HG03135 (cell line): ENCODE measurements around the gene GARRE1.
"Not testable (repeated sequence)": the region's sequence is repeated elsewhere in the genome, so short reads cannot be mapped to it uniquely, and the experiment has no call there.

Source experiments
- ATAC-seq: cut with Tn5 transposase; IDR thresholded peaks from one replicate; pipeline ENCODE4 v1.9.1; 2021; ENCODE audit warnings: mild to moderate bottlenecking, moderate library complexity; ENCODE audit not compliant: unreplicated experiment

The GARRE1 gene

GRCh38 chr19:34257559-34257924 lies 3.2 kb downstream of the GARRE1 start:
- no peak for ATAC-seq

- ATAC-seq, result no peak
Measured at GRCh38 chr19:34259367-34260095, 5.2 kb downstream of the GARRE1 start.

GRCh38 chr19:34260771-34261173 lies 6.4 kb downstream of the GARRE1 start:
- ATAC-seq, result no peak

GRCh38 chr19:34261334-34262109 lies 7.2 kb downstream of the GARRE1 start:
- ATAC-seq, result no peak

GRCh38 chr19:34263745-34264237 lies 9.4 kb downstream of the GARRE1 start:
- ATAC-seq, result no peak

- ATAC-seq, result no peak
Measured at GRCh38 chr19:34265221-34265650, 10.9 kb downstream of the GARRE1 start.

- no peak for ATAC-seq
Measured at GRCh38 chr19:34269081-34269480, 14.7 kb downstream of the GARRE1 start.

GRCh38 chr19:34269489-34269888 lies 15.1 kb downstream of the GARRE1 start:
- no peak for ATAC-seq

- no peak for ATAC-seq
Measured at GRCh38 chr19:34269968-34270621, 15.7 kb downstream of the GARRE1 start.

GRCh38 chr19:34273121-34273520 lies 18.8 kb downstream of the GARRE1 start:
- ATAC-seq, result no peak

GRCh38 chr19:34274284-34274826 lies 20.0 kb downstream of the GARRE1 start:
- ATAC-seq, result no peak

- ATAC-seq, result no peak
Measured at GRCh38 chr19:34274827-34275625, 20.7 kb downstream of the GARRE1 start.

- no peak for ATAC-seq
Measured at GRCh38 chr19:34275705-34276104, 21.4 kb downstream of the GARRE1 start.

- no peak for ATAC-seq
Measured at GRCh38 chr19:34276614-34277013, 22.3 kb downstream of the GARRE1 start.

GRCh38 chr19:34277244-34277643 lies 22.9 kb downstream of the GARRE1 start:
- ATAC-seq, result no peak

GRCh38 chr19:34278783-34279182 lies 24.4 kb downstream of the GARRE1 start:
- no peak for ATAC-seq

GRCh38 chr19:34281444-34281843 lies 27.1 kb downstream of the GARRE1 start:
- ATAC-seq, result not testable (repeated sequence)

- no peak for ATAC-seq
Measured at GRCh38 chr19:34282611-34283519, 28.5 kb downstream of the GARRE1 start.

- ATAC-seq, result no peak
Measured at GRCh38 chr19:34284505-34284904, 30.2 kb downstream of the GARRE1 start.
